ENCODE results near the gene SLC35B2. TPM values are rescaled to one million over a fixed set of nuclear protein-coding genes. Genes with fewer than 3 reads are reported as not detected.

Gene SLC35B2
- total RNA-seq, 3 donors from 2014 or later: 24.9 to 38.0 (median 31.6) TPM

GRCh38 chr6:44250067-44250717 is 7.1 kb downstream of the SLC35B2 start:
- DNase-seq (no peak), ATAC-seq (no peak)
- Histone ChIP-seq H3K4me1 (ENCODE audit: low read depth) (peaks cover 15% of the 10 kb centered on the region), H3K4me3 (no peak overlapping the region), H3K36me3 (ENCODE audit: low read depth) (peaks cover 26% of the 10 kb centered on the region), H3K9me3 (no peaks in the 10 kb centered on the region)
- intact Hi-C loops (cut with DNase I, micrococcal nuclease): no loop called here
- TF ChIP-seq CTCF (IDR thresholded peaks at IDR 0.05): no peak

GRCh38 chr6:44249082-44249748 is 8.1 kb downstream of the SLC35B2 start:
- DNase-seq (no peak), ATAC-seq (no peak)
- Histone ChIP-seq H3K4me3 (no peak overlapping the region), H3K9me3 (no peaks in the 10 kb centered on the region), H3K36me3 (ENCODE audit: low read depth) (peaks cover 25% of the 10 kb centered on the region), H3K4me1 (ENCODE audit: low read depth) (peaks cover 15% of the 10 kb centered on the region)
- no peak for TF ChIP-seq CTCF (IDR thresholded peaks at IDR 0.05)
- intact Hi-C loops (cut with DNase I, micrococcal nuclease): no loop called here

- Histone ChIP-seq H3K9me3 (no peaks in the 10 kb centered on the region), H3K4me1 (ENCODE audit: low read depth) (peaks cover 15% of the 10 kb centered on the region), H3K4me3 (no peak overlapping the region), H3K36me3 (ENCODE audit: low read depth) (peaks cover 20% of the 10 kb centered on the region)
- TF ChIP-seq CTCF (IDR thresholded peaks at IDR 0.05): no peak
- DNase-seq: no peak
- intact Hi-C loops (cut with DNase I, micrococcal nuclease): no loop called here
- no peak for ATAC-seq
Observed at GRCh38 chr6:44248579-44248978, 8.7 kb downstream of the SLC35B2 start.

- Histone ChIP-seq H3K36me3 (ENCODE audit: low read depth) (peaks cover 11% of the 10 kb centered on the region), H3K4me1 (ENCODE audit: low read depth) (peaks cover 15% of the 10 kb centered on the region), H3K4me3 (peak overlapping the region; percentile 71), H3K9me3 (no peaks in the 10 kb centered on the region)
- intact Hi-C loops (cut with DNase I, micrococcal nuclease): no loop called here
- ATAC-seq (peak; percentile 70), DNase-seq (peak; percentile 83 to 89 (median 84))
- no peak for TF ChIP-seq CTCF (IDR thresholded peaks at IDR 0.05)
Observed at GRCh38 chr6:44247338-44248302, 9.7 kb downstream of the SLC35B2 start.

GRCh38 chr6:44246663-44247337 is 10.5 kb downstream of the SLC35B2 start, which contains the start of gene HSP90AB1:
HSP90AB1 (plus strand) TSS chr6:44247101; CDS start chr6:44248630, 1,529 bp downstream.
- DNase-seq: peak; percentile 96 to 98 (median 97)
- peak; percentile 90 for ATAC-seq
- intact Hi-C loops (cut with DNase I, micrococcal nuclease): no loop called here
- Histone ChIP-seq H3K4me1 (ENCODE audit: low read depth) (peaks cover 15% of the 10 kb centered on the region), H3K9me3 (no peaks in the 10 kb centered on the region), H3K36me3 (ENCODE audit: low read depth) (peaks cover 4% of the 10 kb centered on the region), H3K4me3 (peak within 1 kb of the TSS; percentile 71)
- no peak for TF ChIP-seq CTCF (IDR thresholded peaks at IDR 0.05)

Measured in mucosa of descending colon (tissue), 3 donors.